Fibroblast of upper back skin (primary cell): Measurements from ENCODE around the gene MMP11.

Experiments used
- DNase-seq: peaks from one replicate; pipeline ENCODE4 v3.0.0-alpha.2; 2013

MMP11 gene

DNA sequence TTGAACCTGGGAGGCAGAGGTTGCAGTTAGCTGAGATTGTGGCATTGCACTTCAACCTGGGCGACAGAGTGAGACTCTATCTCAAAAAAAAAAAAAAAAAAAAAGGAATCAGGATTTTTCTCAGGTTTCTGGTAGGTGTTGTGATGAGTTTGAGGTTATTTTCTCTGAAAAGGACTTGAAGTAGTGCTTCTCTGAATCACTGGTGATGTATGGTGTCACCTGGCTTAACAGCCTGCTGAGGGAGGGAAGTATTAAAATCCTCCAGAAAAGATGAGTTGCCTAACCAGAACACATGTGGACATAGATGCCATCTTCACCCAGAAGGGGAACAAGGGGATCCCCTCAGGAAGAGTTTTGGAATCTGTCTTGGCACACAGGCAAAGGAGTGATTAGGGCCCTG lies 34.2 kb downstream of the MMP11 start:
- DNase-seq = no peak

DNA sequence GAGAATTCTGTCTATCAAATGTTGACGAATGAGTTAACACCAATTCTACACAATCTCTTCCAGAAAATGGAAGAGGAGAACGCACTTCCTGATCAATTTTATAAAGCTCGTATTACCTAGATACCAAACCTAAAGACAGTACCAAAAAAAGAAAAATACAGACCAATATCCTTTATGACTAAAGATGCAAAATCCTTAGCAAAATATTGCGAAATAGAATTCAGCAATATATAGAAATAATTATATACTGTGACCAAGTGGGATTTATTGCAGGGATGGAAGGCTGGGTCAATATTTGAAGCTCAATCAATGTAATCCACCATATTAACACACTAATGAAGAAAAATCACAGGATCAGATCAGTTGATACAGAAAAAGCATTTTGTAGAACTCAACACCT lies 39.7 kb downstream of the MMP11 start:
- DNase-seq = no peak

DNA sequence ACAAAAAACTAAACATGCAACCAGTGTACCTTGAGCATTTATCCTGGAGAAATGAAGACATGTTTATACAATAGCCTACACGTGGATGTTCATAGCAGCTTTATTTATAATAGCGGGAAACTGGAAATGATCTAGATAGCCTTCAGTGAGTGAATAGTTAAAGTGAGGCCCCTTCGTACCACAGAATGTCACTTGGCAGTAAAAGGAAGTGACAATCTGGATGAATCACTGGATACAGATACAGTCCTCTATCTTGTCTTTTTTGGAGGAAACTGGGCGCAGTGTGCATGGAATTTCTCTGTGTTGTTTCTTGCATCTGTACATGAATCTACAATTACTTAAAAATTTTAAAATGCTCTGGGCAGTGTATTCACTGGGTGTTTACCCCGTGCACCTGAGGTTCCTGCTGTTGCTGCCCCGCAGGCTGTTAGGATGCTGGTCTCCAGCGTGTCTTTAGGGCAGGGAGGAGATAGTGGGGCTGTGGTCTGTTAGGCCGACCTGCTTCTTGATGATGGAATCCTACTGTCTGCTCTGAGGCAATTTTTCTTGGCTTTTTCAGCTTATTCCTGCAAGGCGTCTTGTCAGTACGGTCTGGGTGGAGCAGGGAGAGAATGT lies 43.0 kb downstream of the MMP11 start:
- DNase-seq = no peak

- DNase-seq = no peak
Measured at GRCh38 chr22:23816156-23816976, 43.7 kb downstream of the MMP11 start.

GRCh38 chr22:23817146-23817545 lies 44.5 kb downstream of the MMP11 start:
- no peak for DNase-seq

DNA sequence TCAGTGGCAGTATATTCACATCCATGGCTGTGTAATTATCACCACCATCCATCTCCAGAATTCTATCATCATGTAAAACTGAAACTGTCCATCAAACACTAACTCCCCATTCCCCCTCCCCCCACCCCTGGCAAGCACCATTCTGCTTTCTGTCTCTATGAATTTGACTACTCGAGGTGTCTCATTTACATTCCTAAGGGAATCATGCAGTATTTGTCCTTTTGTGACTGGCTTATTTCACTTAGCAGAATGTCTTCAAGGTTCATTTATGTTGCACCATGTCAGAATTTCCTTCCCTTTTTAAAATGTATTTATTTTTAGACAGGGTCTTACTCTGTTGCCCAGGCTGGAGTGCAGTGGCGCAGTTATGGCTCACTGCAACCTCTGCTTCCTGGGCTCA lies 45.9 kb downstream of the MMP11 start:
- no peak for DNase-seq

DNA sequence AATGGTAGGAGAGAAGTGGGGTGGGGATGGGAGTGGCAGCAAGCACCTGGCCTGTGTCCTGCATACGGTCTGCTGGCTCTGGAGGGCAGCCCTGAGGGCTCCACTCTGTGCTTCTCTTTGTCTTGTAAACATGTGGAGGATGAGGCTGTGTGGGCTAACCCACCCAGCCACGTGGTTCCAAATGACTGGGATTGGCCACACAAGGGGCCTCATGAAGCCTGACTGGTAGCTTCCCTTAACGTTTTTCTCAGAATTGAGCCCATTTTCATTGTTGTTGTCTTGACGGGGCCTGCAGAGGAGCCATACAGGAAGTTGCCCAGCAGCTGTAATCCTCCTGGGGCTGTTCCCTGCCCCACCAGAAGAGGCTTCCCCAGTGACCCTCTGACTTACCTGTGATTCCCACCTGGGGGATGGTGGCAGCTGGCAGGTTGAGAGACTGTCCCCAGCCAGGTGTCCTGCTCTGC lies 48.1 kb downstream of the MMP11 start:
- no peak for DNase-seq

GRCh38 chr22:23822101-23822671 lies 49.5 kb downstream of the MMP11 start:
- DNase-seq = no peak

DNA sequence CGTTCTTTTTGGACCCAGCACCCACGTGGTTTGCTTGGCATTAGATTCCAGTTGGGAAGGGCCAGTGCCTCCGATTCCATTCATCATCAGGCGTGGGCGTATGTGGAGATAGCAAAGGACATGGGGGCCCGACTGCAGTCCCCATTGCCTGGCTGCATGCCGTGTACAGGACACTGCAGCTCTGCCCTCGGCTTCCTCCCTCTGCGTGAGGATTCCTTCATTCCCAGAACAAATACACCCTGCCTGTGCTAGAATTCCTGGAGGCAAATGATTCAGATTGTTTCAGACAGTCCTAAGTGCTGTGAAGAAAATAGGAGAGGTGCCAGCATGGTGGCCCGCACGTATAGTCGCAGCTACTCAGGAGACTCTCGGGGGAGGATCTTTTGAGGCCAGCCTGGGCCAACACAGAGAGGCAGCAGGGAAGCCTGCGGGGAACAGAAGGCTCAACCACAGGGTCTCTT lies 50.7 kb downstream of the MMP11 start:
- DNase-seq = no peak

DNA sequence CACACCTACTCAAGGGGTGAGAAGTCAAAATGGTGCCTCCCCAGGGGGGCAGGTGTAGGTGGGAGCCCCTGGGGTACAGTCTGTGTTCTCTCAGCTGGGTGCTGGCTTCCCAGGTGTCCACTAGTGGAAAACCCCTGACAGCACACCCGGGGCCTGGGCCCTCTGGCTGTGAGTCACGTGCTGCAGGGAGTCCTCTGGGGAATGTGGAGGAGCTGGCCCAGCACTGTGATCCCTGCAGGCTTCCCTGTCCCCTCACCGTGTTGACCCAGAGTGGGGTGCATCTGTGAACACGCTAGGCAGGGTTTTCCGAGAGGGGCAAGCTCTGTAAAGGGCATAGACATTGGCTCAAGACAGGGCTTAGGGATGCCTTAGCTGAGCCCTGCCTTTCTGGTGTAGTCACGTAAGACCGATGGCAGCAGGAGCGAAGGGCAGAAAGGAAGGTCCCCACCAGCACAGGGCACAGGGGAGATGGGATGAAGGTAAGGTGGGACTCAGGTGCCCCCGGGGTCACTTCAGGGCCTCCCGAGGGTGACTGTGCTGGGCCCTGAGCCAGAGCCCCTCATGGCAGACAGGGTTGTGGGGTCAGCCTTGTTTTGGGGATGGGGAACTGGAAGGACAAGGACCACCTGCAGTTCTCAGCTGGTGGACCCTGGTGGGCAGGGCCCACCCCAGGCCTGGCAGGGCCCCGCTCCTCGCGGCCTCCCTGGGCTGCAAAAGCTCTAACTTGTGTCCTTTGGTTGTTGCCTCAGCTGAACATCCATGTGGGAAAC lies 52.0 kb downstream of the MMP11 start:
- DNase-seq = no peak

DNA sequence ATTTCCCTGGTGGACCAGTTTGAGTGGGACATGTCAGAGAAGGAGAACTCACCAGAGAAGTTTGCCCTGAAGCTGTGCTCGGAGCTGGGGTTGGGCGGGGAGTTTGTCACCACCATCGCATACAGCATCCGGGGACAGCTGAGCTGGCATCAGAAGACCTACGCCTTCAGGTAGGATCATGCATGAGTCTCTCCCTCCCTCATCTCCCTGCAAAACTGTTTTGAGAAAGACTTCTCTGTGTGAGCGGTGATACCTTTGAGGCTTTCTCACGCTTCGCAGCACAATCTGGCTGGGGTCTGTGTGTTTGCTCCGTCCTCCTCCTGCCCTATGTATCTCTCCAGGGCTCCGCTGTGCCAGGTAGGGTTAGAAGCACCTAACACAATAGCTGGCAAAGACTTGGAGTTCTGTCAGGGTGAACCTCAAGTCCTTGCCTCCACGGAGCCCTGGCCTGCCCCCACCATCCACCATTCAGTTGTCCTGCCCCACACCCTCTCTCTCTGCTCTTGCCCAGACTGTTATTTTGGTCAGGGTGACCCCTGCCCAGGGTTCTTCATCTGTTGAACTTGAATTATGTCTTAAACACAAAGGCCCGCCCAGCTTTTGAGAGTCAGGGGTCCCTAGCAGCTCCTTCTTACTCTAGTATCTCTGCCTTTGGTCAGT lies 52.7 kb downstream of the MMP11 start:
- no peak for DNase-seq

- peak; percentile 73 for DNase-seq
Measured at GRCh38 chr22:23826510-23827350, 54.1 kb downstream of the MMP11 start.

- DNase-seq = no peak
Measured at GRCh38 chr22:23827351-23827995, 54.8 kb downstream of the MMP11 start.

DNA sequence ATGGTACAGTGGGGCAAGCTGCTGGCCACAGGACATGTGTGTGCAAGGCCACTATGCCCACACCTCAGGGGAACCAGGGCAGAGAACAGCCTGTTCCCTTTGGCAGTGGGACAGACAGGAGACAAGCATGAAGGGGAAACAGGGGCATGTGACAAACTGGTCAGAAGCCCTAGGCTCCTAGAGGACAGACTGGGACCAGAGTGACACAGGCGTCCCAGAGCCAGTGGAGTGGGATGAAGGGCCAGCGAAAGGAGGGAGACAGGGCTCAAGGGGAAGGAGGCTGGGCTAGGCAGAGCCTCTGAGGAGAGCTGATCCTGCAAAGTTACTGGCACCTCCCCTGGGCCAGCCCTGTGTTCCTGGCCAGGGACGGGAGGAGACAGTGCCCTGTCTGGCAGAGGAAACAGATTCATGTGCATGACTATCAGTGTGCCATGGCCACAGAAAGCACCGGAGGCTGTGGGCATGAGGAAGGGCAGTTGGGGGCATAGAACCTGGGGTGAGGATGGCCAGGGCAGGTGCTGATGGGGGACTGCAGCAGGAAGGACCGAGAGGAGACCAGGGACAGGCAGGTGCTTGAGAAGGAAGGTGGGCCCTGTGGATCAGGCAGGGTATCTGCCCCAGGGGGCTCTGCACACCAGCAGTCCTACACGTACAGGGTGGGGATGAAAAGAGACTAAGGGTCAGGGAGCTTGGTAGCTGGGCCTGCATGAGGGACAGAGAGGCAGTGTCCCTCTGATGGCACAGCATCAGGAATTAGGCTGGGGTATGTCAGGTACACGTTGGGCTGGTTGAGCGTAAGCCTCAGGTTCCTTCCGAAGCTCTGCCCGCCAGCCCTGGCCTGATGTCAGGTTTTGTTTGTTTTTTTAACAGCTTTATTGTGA lies 56.4 kb downstream of the MMP11 start:
- no peak for DNase-seq

- peak; percentile 95 for DNase-seq
Measured at GRCh38 chr22:23829845-23830372, 57.3 kb downstream of the MMP11 start.

GRCh38 chr22:23831261-23831660 lies 58.6 kb downstream of the MMP11 start:
- no peak for DNase-seq

DNA sequence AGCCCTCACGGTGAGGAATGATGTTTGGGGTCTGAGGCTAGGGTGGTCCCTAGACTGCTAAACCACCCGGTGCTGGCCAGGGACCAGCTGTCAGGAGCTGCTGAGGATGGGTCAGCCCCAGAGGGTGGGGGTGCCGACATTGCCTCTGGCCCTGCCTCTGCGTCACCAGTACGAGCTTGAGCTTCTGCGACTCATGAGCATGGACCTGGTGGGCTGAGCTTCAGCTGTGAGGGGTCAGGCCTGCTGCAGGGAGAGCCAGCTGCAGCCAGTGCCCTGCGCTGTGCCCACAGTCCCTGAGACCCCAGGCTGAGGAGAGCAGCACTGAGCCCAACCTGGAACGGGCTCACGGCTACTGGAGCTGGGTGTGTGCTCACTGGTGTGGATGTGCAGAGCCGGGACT lies 59.1 kb downstream of the MMP11 start:
- no peak for DNase-seq

- no peak for DNase-seq
Measured at GRCh38 chr22:23832226-23833016, 59.8 kb downstream of the MMP11 start.
